Smooth muscle cell (in vitro differentiated cells): ENCODE results near the gene PANK2. TPM values are rescaled to one million over a fixed set of nuclear protein-coding genes. Genes with fewer than 3 reads are reported as not detected.
"Not testable (repeated sequence)": the region's sequence is repeated elsewhere in the genome, so short reads cannot be mapped to it uniquely, and the experiment has no call there.

Experiments
- DNase-seq: peaks from one replicate; lab custom pipeline; 2025; ENCODE audit not compliant: unreplicated experiment; lab: John Stamatoyannopoulos, UW
- H2AFZ ChIP-seq: fragments of 200-600 bp; sonication (generic); 2 replicates; pipeline ENCODE4 v1.6.0; 2016; ENCODE audit warnings: antibody characterized with exemption, low read depth, mild to moderate bottlenecking
- H3F3A ChIP-seq: fragments of 200-600 bp; sonication (generic); 2 replicates; pipeline ENCODE4 v1.6.0; 2017; ENCODE audit warnings: antibody characterized with exemption, low read depth
- H3K27ac ChIP-seq: fragments of 200-600 bp; sonication (generic); 2 replicates; pipeline ENCODE4 v1.5.1; 2016; ENCODE audit warnings: low read depth, mild to moderate bottlenecking
- H3K27me3 ChIP-seq: fragments of 200-600 bp; sonication (generic); 2 replicates; pipeline ENCODE4 v1.6.1; 2016; ENCODE audit warnings: low read depth, mild to moderate bottlenecking
- H3K36me3 ChIP-seq: fragments of 200-600 bp; sonication (generic); 2 replicates; pipeline ENCODE4 v1.5.1; 2016; ENCODE audit warnings: low read depth
- H3K4me1 ChIP-seq: fragments of 200-600 bp; sonication (generic); 2 replicates; pipeline ENCODE4 v1.5.1; 2016; ENCODE audit warnings: low read depth
- H3K4me2 ChIP-seq: fragments of 200-600 bp; sonication (generic); 2 replicates; pipeline ENCODE4 v1.6.0; 2016; ENCODE audit warnings: mild to moderate bottlenecking
- H3K4me3 ChIP-seq: fragments of 200-600 bp; sonication (generic); 2 replicates; pipeline ENCODE4 v1.5.1; 2016; ENCODE audit warnings: mild to moderate bottlenecking
- H3K79me2 ChIP-seq: fragments of 200-600 bp; sonication (generic); 2 replicates; pipeline ENCODE4 v1.6.0; 2016; ENCODE audit warnings: low read depth, mild to moderate bottlenecking
- H3K9ac ChIP-seq: fragments of 200-600 bp; sonication (generic); 2 replicates; pipeline ENCODE4 v1.6.0; 2016; ENCODE audit warnings: low read depth
- H3K9me3 ChIP-seq: fragments of 200-600 bp; sonication (generic); replicated peaks from 2 replicates; pipeline ENCODE4 v1.5.1; 2016; ENCODE audit warnings: low read depth
- H4K20me1 ChIP-seq: fragments of 200-600 bp; sonication (generic); 2 replicates; pipeline ENCODE4 v1.6.0; 2016; ENCODE audit warnings: low read depth
- WGBS: methylation state at CpG from one replicate; pipeline ENCODE4 v1.1.7; 2016; ENCODE audit warnings: low lambda C conversion rate; 5-methylcytosine and 5-hydroxymethylcytosine counted together
- polyA plus RNA-seq: library from polyadenylated mRNA; unstranded; fragments of >200 nt; fragmentation: Nextera tagmentation; extraction: Ambion mirVana; gene quantifications from 2 replicates; pipeline ENCODE4 v1.2.1, GENCODE V29; 2016
- total RNA-seq: library from RNA; depleted of rRNA; stranded (reverse); fragments of >200 nt; gene quantifications from 2 replicates; pipeline ENCODE4 v1.2.3, GENCODE V29; 2014
- TF ChIP-seq, protein P1 (sequence below): fragments of 200-600 bp; sonication (generic); IDR thresholded peaks from 2 replicates; pipeline ENCODE4 v1.5.1; 2017; ENCODE audit warnings: borderline replicate concordance, mild to moderate bottlenecking, antibody characterized with exemption; ENCODE audit not compliant: insufficient read depth, poor library complexity, severe bottlenecking

PANK2 gene
- total and polyA plus RNA-seq, 2 experiments from 2014 or later, result 24.7 to 40.8 TPM

DNA sequence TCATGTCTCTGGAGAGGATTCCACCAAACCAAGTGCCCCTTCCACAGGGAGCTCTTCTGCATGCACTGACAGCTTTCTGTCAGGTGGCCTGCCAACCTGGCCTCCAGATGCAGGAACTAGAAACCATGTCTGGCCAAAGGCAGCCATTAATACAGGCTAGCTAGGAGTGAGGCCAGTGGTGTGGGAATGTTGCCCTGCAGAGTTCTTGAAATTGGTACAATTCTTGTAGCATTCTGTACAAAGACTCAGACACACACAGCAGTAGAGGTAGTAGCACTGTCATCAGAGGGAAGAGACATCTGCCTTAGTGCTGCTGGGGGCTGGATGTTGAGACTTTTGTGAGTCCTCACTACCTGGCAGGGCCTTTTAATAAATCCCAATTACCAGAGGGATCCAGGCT lies 77.4 kb downstream of the PANK2 start:
- H3K4me1 ChIP-seq, result no peaks in the 10 kb centered on the region
- H3K27me3 ChIP-seq, result no peaks in the 10 kb centered on the region
- H3K9me3 ChIP-seq, result no peaks in the 10 kb centered on the region
- peaks cover 36% of the 10 kb centered on the region for H3K79me2 ChIP-seq
- no peaks in the 10 kb centered on the region for H3F3A ChIP-seq
- H3K36me3 ChIP-seq, result no peaks in the 10 kb centered on the region
- peaks cover 93% of the 10 kb centered on the region for H4K20me1 ChIP-seq
- TF ChIP-seq, protein P1, sequence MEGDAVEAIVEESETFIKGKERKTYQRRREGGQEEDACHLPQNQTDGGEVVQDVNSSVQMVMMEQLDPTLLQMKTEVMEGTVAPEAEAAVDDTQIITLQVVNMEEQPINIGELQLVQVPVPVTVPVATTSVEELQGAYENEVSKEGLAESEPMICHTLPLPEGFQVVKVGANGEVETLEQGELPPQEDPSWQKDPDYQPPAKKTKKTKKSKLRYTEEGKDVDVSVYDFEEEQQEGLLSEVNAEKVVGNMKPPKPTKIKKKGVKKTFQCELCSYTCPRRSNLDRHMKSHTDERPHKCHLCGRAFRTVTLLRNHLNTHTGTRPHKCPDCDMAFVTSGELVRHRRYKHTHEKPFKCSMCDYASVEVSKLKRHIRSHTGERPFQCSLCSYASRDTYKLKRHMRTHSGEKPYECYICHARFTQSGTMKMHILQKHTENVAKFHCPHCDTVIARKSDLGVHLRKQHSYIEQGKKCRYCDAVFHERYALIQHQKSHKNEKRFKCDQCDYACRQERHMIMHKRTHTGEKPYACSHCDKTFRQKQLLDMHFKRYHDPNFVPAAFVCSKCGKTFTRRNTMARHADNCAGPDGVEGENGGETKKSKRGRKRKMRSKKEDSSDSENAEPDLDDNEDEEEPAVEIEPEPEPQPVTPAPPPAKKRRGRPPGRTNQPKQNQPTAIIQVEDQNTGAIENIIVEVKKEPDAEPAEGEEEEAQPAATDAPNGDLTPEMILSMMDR, result no peak
- no peak overlapping the region for H3K27ac ChIP-seq
- no peak for DNase-seq
- H2AFZ ChIP-seq, result no peak overlapping the region
- no peak overlapping the region for H3K9ac ChIP-seq
- H3K4me3 ChIP-seq, result no peak overlapping the region
- H3K4me2 ChIP-seq, result no peak overlapping the region

DNA sequence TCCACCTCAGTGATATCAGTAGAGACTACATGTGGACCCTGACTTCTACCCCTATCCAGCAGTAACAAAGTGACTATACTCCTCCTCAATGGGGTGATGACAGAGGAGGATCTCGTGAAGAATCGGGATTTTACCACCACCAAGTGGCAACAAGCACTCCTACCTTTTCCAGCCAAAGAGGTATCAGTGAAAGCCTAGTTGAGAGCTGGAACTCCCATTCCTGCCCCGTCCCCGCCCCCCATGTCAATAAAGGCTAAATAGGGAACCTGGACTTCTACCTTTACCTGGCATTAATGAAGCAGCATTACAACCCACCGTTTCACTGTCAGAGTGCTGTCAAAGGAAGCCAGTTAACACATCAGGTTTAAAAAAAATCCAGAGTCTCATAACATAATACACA lies 80.8 kb downstream of the PANK2 start:
- no peak for DNase-seq
- Histone ChIP-seq H3K79me2 (peaks cover 52% of the 10 kb centered on the region), H3K9ac (no peak overlapping the region), H3K4me3 (no peak overlapping the region), H3F3A (no peaks in the 10 kb centered on the region), H4K20me1 (peaks cover 97% of the 10 kb centered on the region), H3K4me1 (no peaks in the 10 kb centered on the region), H3K27ac (no peak overlapping the region), H3K4me2 (no peak overlapping the region), H3K36me3 (no peaks in the 10 kb centered on the region), H3K27me3 (no peaks in the 10 kb centered on the region), H2AFZ (no peak overlapping the region), H3K9me3 (no peaks in the 10 kb centered on the region)
- TF ChIP-seq, protein P1, result no peak
- 92% methylated on average over 5 of the region's 5 CpGs for WGBS

DNA sequence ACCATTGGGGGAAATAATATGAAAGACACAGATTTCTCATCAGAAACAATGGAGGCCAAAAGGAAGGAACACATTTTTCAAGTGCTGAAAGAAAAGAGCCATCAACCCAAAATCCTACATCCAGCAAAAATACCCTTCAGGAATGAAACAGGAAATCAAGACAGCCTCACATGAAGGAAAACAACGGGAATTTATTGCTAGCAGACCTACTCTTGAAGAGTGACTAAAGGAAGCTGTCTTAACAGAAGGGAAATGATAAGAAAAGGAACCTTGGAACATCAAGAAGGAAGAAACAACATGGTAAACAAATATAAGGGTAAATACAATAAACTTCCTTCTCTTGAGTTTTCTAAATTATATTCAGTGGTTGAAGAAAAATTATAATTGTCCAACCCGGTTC lies 82.0 kb downstream of the PANK2 start:
- Histone ChIP-seq H3K4me1 (no peaks in the 10 kb centered on the region), H4K20me1 (peaks cover 97% of the 10 kb centered on the region), H3K4me3 (no peak overlapping the region), H3K9me3 (no peaks in the 10 kb centered on the region), H2AFZ (no peak overlapping the region), H3K36me3 (no peaks in the 10 kb centered on the region), H3K27ac (no peak overlapping the region), H3K9ac (no peak overlapping the region), H3F3A (no peaks in the 10 kb centered on the region), H3K4me2 (no peak overlapping the region), H3K79me2 (peaks cover 61% of the 10 kb centered on the region), H3K27me3 (no peaks in the 10 kb centered on the region)
- 65% methylated on average over 2 of the region's 2 CpGs for WGBS
- TF ChIP-seq, protein P1, result no peak
- no peak for DNase-seq

DNA sequence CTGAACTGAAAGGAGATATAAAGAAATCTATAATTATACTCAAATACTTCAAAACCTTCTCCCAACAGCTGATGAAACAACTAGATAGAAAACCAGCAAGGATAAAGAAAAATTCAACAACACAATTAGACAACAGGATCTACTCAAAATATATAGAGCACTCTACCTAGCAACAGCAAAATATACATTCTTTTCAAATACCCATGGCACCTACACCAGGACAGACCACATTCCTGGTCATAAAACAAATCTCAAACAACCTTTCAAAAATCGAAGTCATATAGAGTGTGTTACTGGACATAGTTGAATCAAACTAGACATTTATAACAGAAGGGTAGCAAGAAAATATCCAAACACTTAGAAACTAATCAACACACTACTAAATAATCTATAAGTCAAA lies 83.0 kb downstream of the PANK2 start:
- Histone ChIP-seq H3K4me3 (no peak overlapping the region), H4K20me1 (peaks cover 97% of the 10 kb centered on the region), H3K4me2 (no peak overlapping the region), H3K27ac (no peak overlapping the region), H3K9ac (no peak overlapping the region), H3F3A (no peaks in the 10 kb centered on the region), H2AFZ (no peak overlapping the region), H3K36me3 (no peaks in the 10 kb centered on the region), H3K79me2 (peaks cover 66% of the 10 kb centered on the region), H3K4me1 (no peaks in the 10 kb centered on the region), H3K9me3 (no peaks in the 10 kb centered on the region), H3K27me3 (no peaks in the 10 kb centered on the region)
- WGBS, result 88% methylated on average over 1 of the region's 1 CpG
- DNase-seq, result no peak
- TF ChIP-seq, protein P1, result no peak

DNA sequence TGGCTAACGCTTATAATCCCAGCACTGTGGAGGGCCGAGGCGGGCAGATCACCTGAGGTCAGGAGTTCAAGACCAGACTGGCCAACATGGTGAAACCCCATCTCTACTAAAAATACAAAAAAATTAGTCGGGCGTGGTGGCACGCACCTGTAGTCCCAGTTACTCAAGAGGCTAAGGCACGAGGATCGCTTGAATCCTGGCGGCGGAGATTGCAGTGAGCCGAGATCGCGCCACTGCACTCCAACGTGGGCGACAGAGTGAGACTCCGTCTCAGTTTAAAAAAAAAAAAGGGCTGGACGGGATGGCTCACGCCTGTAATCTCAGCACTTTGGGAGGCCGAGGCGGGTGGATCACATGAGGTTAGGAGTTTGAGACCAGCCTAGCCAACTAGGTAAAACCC lies 83.4 kb downstream of the PANK2 start:
- not testable (repeated sequence) for H3K9me3 ChIP-seq, H3K9ac ChIP-seq, H3K27ac ChIP-seq, H2AFZ ChIP-seq, H3K4me3 ChIP-seq, DNase-seq, H3K36me3 ChIP-seq, H3F3A ChIP-seq, H3K4me2 ChIP-seq, H3K4me1 ChIP-seq, H3K27me3 ChIP-seq
- 98% methylated on average over 20 of the region's 20 CpGs for WGBS
- H3K79me2 ChIP-seq, result peaks cover 66% of the 10 kb centered on the region
- peaks cover 96% of the 10 kb centered on the region for H4K20me1 ChIP-seq
